Measurements from ENCODE around the gene DBP.
A peak's percentile ranks its signal among the peaks of the same experiment; 100 is the strongest.
"Not testable (repeated sequence)": the region's sequence is repeated elsewhere in the genome, so short reads cannot be mapped to it uniquely, and the experiment has no call there.

The DBP gene

DNA sequence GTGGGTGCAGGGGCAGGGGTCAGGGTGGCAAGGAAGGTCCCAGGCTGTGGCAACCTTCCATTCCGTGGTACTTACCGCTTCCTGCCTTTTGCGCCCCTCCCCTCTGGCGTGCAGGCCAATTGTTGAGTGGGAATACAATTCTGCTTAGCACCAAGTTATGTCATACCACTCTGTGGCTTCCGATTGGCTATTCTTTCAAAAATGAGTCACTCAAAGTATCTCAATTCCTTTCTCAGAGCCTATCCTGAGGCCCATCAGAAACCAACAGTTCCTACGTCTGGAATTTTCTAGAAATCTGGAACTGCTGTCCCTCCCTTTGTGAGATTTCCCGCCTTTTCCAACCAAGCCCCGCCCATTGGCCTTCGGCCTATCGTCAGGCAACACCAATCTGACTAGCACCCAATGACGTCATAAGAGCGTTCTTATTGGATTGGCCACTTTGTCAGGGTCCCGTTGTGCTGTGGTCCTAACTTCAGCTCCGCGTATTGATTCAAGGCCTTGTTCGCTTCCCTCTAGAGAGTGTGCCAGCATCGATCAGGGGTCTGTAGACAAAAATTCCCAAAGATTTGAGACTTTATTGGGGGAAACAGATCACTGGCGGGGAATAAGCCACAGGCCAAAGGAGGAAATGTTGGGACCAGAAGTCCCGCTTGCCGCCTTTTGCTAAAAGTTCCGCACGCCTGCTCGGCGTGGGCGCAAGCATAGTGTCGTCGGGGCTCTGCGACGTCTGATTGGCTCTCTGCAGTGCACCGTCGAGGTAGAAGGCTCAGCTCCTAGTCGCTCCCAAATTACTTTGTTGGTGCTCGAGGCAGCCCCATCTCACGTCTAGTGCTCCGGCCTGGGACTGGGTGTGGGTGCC, 23.9 kb upstream of the DBP start:
- H3K4me3 ChIP-seq (ENCODE audit: low read depth, low read length), result no peak overlapping the region
- TF ChIP-seq, protein P1, sequence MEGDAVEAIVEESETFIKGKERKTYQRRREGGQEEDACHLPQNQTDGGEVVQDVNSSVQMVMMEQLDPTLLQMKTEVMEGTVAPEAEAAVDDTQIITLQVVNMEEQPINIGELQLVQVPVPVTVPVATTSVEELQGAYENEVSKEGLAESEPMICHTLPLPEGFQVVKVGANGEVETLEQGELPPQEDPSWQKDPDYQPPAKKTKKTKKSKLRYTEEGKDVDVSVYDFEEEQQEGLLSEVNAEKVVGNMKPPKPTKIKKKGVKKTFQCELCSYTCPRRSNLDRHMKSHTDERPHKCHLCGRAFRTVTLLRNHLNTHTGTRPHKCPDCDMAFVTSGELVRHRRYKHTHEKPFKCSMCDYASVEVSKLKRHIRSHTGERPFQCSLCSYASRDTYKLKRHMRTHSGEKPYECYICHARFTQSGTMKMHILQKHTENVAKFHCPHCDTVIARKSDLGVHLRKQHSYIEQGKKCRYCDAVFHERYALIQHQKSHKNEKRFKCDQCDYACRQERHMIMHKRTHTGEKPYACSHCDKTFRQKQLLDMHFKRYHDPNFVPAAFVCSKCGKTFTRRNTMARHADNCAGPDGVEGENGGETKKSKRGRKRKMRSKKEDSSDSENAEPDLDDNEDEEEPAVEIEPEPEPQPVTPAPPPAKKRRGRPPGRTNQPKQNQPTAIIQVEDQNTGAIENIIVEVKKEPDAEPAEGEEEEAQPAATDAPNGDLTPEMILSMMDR (IDR thresholded peaks at IDR 0.05; ENCODE audit: low read depth, low read length), result no peak
- DNase-seq (ENCODE audit: low read depth, low spot score), result peak; percentile 88
- in situ Hi-C loops (cut with HindIII; ENCODE audit: low sequenced_read_pairs), result no loop called here

DNA sequence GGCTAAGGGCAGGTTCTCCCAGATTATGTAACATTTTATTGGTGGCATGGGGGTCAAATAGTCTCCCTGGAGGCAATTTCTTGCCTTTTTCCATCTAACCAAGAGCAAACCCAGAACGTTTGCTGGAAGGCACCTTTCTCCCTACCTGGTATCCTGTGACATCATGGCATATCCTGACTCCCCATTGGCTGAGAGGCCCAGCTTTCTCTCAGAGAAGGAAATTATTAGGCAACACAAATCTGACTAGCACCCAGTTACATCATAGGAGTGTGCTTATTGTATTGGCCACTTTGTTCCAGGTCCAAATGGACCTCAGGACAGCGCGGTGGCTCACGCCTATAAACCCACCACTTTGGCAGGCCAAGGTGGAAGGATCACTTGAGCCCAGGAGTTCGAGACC, 22.6 kb upstream of the DBP start:
- H3K4me3 ChIP-seq (ENCODE audit: low read depth, low read length), result no peak overlapping the region
- TF ChIP-seq, protein P1 (IDR thresholded peaks at IDR 0.05; ENCODE audit: low read depth, low read length), result no peak
- DNase-seq (ENCODE audit: low read depth, low spot score), result no peak
- in situ Hi-C loops (cut with HindIII; ENCODE audit: low sequenced_read_pairs), result no loop called here

DNA sequence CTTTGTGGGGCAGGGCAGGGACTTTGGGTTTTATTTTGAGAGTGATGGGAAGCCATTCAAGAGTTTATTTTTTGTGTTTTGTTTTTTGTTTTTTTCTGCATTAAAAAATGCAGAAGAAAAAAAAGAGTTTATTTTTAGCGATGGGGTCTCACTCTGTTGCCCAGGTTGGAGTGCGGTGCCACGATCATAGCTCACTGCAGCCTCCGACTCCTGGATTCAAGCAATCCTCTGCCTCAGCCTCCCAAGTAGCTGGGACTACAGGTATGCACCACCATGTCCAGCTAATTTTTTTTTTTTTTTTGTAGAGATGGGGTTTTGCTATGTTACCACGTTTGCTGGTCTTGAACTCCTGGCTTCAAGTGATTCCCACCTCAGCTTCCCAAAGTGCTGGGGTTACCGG, 21.3 kb upstream of the DBP start:
- H3K4me3 ChIP-seq (ENCODE audit: low read depth, low read length), result no peak overlapping the region
- no peak for DNase-seq (ENCODE audit: low read depth, low spot score)
- in situ Hi-C loops (cut with HindIII; ENCODE audit: low sequenced_read_pairs), result no loop called here
- TF ChIP-seq, protein P1 (IDR thresholded peaks at IDR 0.05; ENCODE audit: low read depth, low read length), result no peak

DNA sequence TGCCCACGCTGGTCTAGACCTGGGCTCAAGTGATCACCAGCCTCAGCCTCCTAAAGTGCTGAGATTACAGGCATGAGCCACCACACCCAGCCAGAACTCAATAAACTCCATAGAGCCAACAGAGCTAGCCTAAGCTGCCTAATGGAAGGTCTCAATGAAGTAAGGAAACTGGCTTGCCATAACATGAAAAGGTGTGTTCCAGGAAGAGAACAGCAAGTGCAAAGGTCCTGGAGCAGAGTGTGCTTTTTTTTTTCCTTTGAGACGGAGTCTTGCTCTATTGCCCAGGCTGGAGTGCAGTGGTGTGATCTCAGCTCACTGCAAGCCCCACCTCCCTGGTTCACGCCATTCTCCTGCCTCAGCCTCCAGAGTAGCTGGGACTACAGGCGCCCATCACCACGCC, 20.6 kb upstream of the DBP start:
- H3K4me3 ChIP-seq (ENCODE audit: low read depth, low read length); DNase-seq (ENCODE audit: low read depth, low spot score); in situ Hi-C loops (cut with HindIII; ENCODE audit: low sequenced_read_pairs): not testable (repeated sequence)

DNA sequence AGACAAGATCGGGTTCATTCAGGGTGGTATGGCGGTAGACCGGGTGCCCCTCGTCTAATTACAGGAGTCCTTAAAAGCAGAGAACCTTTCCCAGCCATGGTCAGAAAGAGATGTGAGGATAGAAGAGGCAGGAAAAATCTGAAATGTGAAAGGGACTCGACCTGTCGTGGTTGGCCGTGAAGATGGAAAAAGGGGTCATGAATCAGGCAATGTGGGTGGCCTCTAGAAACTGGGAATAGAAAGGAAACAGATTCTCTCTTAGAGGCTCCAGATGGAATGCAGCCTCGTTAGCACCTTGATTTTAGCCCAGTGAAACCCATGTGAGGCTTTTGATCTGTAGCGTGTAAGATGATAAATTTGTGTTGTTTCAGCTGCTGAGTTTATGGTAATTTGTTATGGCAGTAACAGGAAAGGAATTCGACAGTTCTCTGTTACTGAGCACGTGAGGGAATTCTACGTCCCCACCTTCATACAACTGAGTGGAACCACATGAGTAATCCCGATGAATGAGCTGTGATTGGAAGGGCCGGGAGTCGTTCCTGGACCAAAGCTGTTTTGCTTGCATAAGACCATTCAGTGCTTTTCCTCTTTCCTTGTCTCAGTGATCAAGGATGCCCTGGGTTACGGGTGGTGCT, 19.8 kb upstream of the DBP start:
- TF ChIP-seq, protein P1 (IDR thresholded peaks at IDR 0.05; ENCODE audit: low read depth, low read length), result no peak
- in situ Hi-C loops (cut with HindIII; ENCODE audit: low sequenced_read_pairs), result no loop called here
- DNase-seq (ENCODE audit: low read depth, low spot score), result peak; percentile 76

DNA sequence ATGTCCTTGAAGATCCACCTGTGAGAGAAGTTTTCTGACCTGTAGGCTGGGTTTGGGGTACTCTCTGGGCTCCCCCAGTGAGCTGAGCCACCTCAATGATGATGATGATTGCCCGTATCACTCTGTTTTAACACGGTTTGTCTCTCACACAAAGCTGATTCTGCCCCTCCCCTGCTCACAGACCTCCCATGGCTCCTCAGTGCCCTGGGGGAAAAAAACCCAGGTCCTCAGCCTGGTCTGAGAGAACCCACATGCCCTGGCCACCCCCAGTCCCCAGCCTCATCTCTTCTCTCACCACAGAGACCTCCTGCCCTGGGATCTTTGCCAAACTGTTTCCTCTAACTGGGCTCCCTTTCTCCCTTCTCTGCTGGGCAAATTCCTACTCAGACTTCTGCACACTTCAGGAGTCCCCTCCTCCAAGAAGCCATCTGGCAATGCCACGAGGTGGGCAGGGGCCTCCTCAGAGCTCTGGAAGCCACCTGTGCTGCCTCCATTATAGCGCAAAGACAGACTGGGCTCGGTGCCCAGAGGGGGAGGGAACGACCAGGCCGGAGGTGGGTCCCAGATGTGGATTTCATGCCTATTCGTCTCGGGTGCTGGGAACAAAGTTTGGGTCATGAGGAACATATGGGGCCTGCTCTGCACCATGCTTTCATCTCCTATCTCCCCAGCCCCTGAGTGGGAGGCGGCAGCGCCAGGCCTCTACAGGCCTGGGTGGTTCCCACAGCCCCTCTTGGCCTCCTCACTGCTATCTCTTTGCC, 17.3 kb upstream of the DBP start:
- peak; percentile 7 for DNase-seq (ENCODE audit: low read depth, low spot score)
- no peak overlapping the region for H3K4me3 ChIP-seq (ENCODE audit: low read depth, low read length)
- in situ Hi-C loops (cut with HindIII; ENCODE audit: low sequenced_read_pairs), result no loop called here
- TF ChIP-seq, protein P1 (IDR thresholded peaks at IDR 0.05; ENCODE audit: low read depth, low read length), result no peak

More for the DNA sequence above, 19.8 kb upstream of the DBP start:
- H3K4me3 ChIP-seq (ENCODE audit: low read depth, low read length), result no peak overlapping the region

Data from astrocyte of the spinal cord (primary cell).